ENCODE data around the gene PARD6B.
"Not testable (repeated sequence)": the region's sequence is repeated elsewhere in the genome, so short reads cannot be mapped to it uniquely, and the experiment has no call there.

PARD6B gene

DNA sequence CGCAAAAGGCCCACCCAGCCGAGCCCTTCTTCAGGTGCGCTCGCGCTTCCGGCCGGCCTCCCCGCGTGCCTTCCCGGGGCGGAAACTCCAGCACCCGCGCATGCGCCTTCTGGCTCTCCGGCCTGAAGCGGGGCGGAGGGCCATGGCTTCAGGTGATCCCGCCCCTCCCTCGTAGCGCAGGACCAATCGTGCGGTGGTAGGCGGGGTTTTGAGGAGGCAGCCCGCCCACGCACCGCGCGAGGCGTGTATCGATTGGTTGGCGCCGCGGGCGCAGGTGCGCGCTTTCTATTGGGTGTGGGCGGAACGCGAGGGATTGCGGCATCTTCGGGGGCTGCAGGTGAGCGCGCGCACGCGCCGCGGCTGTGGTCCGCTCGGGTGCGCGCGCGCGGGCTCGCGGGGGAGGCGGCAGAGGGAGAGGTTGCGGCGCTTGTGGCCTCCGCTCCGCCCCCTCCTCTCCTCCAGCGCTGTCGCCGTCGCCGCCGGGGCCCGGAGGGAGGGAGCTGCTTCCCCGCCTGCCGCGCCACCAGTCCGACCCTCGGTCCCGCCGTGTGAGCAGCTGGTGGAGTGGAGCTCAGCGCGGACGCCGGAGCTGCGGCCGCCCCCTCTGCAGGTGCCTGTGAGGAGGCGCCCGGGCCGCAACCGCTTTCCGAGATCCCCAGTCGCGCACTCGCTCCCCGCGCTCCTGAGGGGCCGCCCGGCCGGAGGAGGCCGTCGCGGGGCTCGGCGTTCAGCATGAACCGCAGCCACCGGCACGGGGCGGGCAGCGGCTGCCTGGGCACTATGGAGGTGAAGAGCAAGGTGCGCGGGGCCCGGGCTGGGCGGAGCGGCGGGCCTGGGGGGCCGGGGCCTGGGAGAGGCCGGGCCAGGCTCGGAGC lies at the start of gene PARD6B:
Gene PARD6B, plus strand, starts transcription at position 526 of the 875 bp plus-strand sequence. Its CDS starts 207 bp downstream, at position 733.
- DNase-seq: peak; percentile 99 to 100

- DNase-seq: no peak
These were observed 49.3 kb upstream of the PARD6B start for GRCh38 chr20:50682065-50682464.

- no peak for DNase-seq
These were observed 48.3 kb upstream of the PARD6B start for GRCh38 chr20:50682947-50683530.

DNA sequence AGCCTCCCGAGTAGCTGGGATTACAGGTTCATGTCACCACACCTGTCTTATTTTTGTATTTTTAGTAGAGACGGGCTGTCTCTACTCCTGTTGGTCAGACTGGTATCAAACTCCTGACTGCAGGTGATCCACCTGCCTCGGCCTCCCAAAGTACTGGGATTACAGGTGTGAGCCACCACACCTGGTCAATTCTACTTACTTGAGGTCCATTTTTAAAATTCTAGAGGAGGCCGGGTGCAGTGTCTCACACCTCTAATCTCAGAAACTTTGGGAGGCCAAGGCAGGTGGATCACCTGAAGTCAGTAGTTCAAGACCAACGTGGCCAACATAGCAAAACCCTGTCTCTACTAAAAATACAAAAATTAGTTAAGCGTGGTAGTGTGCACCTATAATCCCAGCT lies 47.8 kb upstream of the PARD6B start:
- no peak for DNase-seq

DNA sequence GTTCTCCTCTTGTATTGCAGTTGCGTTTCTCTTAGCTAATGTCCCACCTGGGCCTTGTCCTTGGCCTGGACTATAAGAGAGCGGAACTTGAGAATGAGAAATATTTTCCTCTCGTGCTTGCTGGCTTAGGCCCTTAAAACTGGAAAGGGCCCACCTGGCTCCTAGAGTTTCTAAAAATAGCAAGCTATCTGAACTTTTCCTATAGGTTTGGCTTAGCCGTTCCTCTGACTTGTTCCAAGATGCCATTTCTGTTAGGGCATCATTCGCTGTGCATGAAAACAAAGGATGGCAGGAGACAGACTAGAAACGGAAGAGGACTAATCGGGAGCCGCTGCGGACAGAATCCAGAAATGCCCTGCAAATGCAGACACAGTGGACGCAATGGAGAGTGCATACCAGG lies 44.6 kb upstream of the PARD6B start:
- no peak for DNase-seq

GRCh38 chr20:50688256-50688975 lies 43.0 kb upstream of the PARD6B start:
- DNase-seq: no peak

DNA sequence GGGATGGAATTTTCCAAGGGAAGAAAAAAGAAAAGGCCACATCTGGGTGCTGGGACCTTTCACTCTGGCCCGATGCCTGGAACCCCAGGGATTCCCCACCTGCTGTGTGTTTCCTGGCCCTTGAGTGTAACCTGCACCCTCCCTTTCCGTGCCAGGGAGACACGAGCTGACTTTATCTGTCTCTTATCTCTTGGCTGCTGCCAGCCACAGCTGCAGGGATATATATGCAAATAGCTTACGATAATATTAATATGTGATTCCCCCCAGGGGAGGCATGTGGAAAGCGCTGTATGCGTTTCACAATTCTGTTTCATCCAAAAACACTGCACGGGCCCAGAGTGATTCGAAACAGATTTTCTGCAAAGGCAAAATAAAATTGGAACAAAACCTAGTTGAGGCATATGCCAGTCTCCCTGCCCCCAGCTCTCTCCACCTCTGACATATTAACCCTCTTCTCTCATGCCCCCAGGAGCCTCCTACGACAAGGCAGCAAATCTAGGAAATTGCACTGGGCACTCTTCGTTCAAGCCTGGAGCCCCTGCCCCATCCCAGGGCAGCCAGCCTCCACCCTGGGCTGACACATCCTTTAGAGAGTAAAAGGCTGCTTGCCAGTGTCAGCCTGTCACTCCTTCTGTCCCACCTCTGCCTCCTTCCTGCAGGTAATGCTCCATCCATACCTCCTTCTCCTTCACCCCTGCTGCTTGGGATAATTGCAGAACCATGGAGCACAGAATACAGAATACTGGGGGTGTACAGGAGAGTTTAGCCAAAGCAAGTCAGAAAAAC lies 41.3 kb upstream of the PARD6B start:
- no peak for DNase-seq

DNA sequence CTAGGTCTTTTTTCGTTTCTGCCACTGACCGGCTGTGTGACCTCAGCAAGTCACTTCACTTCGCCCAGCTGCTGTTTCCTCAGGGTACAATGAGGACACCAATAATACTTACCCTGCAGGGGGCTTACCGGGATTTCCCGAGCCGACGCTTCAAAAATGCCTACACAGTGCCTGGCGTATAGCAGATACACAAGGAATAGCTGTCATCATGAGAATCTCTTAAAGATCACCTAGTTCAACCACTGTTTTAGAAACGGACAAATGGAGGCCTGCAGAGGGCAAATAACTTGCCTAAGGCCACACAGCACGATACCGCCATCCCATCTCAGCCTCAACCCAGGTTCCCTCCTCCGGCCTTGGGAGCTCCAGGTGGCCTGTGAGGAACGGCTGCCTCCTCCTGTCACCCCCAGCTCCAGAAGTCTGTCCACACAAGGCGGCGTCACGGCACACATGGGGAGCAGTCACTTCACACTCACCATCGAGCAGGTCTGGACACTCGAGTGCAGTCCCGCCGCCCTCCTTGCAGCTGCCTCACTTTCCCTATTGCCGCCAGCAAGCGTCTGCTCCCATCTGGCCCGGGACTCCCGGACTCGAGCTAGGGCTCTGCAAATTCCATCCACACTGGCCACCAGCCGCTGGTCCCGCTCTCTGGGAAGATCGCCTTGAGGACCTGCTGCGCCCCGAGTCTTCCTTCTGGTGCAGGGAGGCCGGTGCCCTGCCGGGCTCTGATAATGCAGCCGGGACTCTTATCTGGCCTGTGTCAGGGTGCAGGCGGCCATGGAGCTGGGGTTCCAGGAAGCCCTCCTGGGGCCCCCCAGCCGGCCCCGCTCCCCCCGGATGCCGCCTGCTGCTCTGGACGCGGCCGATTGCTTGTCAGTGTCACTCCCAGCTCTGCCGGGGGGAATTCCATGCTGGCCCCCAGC lies 40.5 kb upstream of the PARD6B start, which contains the start of gene RIPOR3:
Gene RIPOR3, minus strand, starts transcription at position 893 of the 923 bp plus-strand sequence. Its CDS starts 414 bp downstream, at position 479.
- DNase-seq: no peak

GRCh38 chr20:50691573-50692551 lies 39.5 kb upstream of the PARD6B start:
- DNase-seq: no peak

DNA sequence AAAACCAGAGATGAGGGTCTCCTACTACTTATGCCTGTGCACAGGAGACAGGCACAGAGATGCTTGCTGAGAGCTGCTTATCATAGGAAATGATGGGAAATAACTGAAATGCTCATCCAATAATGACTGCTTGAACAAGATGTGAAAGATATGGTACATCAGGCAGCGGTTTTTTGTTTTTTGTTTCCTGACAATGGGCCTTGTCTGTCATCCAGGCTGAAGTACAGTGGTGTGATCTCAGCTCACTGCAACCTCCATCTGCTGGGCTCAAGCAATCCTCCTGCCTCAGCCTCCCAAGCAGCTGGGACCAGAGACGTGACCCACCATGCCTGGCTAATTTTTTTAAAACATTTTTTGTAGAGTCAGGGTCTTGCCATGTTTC lies 38.8 kb upstream of the PARD6B start:
- no peak for DNase-seq

- no peak for DNase-seq
These were observed 38.4 kb upstream of the PARD6B start for GRCh38 chr20:50693001-50693400.

- no peak for DNase-seq
These were observed 36.8 kb upstream of the PARD6B start for GRCh38 chr20:50694379-50695134.

DNA sequence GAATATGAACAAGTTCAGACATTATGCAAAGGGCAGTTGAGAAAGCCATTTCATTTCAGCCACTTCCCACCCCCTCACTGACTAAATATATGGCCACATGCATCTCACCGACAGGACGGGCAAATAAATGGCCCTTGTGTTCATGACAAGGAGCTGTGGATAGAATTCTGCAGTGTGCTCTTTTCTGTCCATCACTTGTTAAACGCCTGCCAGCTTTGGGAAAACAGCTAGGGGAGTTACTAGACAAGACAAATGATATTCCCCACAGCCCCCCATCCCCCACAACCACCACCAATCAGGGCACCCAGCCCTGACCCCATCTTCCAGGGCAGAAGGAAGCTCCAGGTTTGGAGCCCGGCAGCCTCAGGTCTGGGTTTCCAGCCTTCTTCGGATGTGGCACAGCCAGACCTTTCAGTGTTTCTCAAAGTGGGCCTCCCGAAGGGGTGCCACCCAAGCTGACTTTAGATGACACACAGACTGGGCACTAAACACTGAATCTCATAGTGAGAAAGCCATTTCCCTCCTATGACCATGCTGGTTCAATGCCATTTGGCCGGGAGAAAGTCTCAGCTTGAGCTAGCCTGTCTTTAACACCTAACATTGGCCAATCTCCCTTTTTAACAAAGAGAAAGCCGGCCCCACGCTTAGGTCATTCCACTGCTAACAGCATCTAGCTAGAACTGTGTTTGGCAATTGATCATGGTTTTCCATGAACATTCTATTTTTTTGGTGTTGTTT lies 36.1 kb upstream of the PARD6B start:
- DNase-seq: no peak

DNA sequence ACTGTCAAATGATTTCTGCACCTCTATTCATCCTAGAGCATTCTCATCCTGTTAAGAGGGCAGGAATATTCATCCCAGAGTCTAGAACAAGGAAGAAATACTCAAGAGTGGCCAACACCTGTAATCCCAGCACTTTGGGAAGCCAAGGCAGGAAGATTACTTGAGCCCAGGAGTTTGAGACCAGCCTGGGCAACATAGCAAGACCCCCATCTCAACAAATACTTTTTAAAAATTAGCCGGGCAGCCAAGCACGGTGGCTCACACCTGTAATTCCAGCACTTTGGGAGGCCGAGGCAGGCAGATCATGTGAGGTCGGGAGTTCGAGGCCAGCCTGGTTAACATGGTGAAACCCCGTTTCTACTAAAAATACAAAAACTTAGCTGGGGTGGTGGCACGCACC lies 33.1 kb upstream of the PARD6B start:
- DNase-seq: not testable (repeated sequence)

- DNase-seq: no peak
These were observed 31.7 kb upstream of the PARD6B start for GRCh38 chr20:50699688-50700087.

DNA sequence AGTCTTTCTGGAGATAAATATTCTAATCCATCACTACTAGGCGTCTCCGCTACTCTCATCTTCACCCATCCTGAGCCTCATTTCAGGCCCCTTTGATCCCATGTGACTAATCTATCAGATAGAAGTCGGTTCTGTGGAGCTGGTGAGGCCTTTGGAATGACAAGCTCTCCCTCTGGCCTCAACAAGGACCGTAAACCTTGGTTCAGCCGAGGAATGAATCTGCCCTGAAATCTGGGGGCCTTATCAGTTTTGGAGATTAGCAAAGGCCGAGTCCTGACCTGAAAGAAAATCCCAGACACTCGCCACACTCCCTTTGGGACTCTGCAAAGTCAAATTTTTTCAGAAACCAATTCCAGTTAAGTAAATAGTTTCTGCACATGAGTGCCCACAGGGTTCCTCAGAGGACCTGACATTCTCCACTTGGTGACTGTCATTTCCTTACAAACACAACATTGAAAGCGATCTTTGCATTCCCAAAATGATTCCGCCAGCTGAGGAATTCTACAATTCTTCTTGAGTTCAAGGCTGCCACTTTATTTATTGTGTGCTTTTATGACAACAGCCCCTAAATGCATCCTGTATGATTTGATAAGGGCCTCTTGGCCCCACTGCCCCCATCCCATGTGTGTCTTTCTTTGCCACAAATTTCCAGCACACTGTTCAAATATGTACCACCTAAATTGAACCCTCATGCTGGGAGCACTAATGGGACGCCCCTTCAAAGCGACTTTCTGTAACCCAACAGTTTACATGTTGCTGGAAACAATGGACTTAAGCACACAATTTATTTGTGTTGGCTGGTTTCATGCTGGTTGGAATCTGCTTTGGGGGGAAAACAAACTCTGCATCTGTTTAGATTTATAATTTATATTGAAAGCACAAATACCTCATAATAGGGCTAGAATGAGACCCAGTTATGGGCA lies 30.1 kb upstream of the PARD6B start:
- DNase-seq: no peak

GRCh38 chr20:50703651-50704438 lies 27.5 kb upstream of the PARD6B start:
- not testable (repeated sequence) for DNase-seq
